ENCODE measurements around the gene PCIF1.

DNA sequence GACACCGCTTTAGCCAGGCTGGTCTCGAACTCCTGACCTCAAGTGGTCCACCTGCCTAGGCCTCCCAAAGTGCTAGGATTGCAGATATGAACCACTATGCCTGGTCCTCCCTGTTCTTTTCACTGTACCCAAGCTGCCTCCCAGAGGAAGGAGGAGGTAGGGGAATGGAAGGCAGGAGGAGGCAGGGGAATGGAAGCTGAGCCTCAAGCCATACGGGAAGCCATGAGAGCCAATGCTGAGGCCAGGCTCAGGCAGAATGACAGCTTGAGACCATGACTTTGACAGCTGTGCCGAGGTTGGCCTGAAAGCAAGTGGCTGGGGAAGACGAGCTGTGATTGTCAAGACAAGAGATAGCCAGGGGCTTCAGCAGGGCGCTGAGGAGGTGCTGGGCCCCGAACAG lies 51.1 kb downstream of the PCIF1 start:
- TF ChIP-seq, protein P1, sequence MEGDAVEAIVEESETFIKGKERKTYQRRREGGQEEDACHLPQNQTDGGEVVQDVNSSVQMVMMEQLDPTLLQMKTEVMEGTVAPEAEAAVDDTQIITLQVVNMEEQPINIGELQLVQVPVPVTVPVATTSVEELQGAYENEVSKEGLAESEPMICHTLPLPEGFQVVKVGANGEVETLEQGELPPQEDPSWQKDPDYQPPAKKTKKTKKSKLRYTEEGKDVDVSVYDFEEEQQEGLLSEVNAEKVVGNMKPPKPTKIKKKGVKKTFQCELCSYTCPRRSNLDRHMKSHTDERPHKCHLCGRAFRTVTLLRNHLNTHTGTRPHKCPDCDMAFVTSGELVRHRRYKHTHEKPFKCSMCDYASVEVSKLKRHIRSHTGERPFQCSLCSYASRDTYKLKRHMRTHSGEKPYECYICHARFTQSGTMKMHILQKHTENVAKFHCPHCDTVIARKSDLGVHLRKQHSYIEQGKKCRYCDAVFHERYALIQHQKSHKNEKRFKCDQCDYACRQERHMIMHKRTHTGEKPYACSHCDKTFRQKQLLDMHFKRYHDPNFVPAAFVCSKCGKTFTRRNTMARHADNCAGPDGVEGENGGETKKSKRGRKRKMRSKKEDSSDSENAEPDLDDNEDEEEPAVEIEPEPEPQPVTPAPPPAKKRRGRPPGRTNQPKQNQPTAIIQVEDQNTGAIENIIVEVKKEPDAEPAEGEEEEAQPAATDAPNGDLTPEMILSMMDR (IDR thresholded peaks at IDR 0.05) = no peak
- no peak for TF ChIP-seq POLR2AphosphoS5 (IDR thresholded peaks at IDR 0.05)
